Brain microvascular endothelial cell (primary cell): Measurements from ENCODE around the gene LCN12.

ENCODE experiments used
- DNase-seq: peaks from one replicate; pipeline ENCODE4 v3.0.0-alpha.2; 2020
- H3K27ac ChIP-seq: fragments of 250-450 bp; sonication (Bioruptor Pico); 2 replicates; pipeline ENCODE4 v1.5.1; 2020; ENCODE audit warnings: mild to moderate bottlenecking, moderate library complexity
- H3K27me3 ChIP-seq: fragments of 250-450 bp; sonication (Bioruptor Pico); replicated peaks from 2 replicates; pipeline ENCODE4 v1.5.1; 2020; ENCODE audit warnings: mild to moderate bottlenecking
- H3K36me3 ChIP-seq: fragments of 250-450 bp; sonication (Bioruptor Pico); replicated peaks from 2 replicates; pipeline ENCODE4 v1.5.1; 2020; ENCODE audit warnings: mild to moderate bottlenecking
- H3K4me3 ChIP-seq: 2 replicates; pipeline ENCODE4 v1.5.1; 2011; ENCODE audit warnings: low read depth, mild to moderate bottlenecking, control low read depth, low read length, moderate library complexity
- in situ Hi-C: cut with HindIII; loops from 2 replicates; pipeline ENCODE4 v1.10.0; 2017; ENCODE audit warnings: low sequenced_read_pairs, low pct_ligation_motif_present
- TF ChIP-seq, protein P1 (sequence below): IDR thresholded peaks from 2 replicates; pipeline ENCODE4 v1.5.1; 2011; ENCODE audit warnings: low read depth, mild to moderate bottlenecking, moderate library complexity, low read length, control low read depth, inconsistent platforms; ENCODE audit errors: missing control alignments

Gene LCN12

DNA sequence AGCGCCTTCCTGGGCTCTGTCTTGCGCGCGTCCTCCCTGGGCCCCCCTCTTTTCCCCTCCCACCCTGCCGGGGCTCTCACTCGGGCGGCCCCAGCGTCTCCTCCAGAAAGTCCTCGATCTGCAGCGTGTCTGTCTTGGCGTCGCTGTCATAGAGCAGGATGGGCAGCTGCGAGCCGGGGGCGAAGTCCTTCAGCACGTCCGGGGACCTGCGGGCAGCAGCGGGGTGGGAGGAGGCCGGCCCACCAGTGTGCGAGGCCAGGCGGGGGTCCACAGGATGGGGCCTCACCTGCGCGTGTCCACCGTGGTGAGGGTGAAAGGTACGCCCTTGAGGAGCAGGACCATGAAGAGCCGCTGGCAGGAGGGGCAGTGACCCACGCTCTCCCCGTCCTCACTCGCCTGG, 43.3 kb downstream of the LCN12 start:
- in situ Hi-C loops = no loop called here
- Histone ChIP-seq H3K4me3 (peak overlapping the region; percentile 17), H3K36me3 (no peaks in the 10 kb centered on the region)

DNA sequence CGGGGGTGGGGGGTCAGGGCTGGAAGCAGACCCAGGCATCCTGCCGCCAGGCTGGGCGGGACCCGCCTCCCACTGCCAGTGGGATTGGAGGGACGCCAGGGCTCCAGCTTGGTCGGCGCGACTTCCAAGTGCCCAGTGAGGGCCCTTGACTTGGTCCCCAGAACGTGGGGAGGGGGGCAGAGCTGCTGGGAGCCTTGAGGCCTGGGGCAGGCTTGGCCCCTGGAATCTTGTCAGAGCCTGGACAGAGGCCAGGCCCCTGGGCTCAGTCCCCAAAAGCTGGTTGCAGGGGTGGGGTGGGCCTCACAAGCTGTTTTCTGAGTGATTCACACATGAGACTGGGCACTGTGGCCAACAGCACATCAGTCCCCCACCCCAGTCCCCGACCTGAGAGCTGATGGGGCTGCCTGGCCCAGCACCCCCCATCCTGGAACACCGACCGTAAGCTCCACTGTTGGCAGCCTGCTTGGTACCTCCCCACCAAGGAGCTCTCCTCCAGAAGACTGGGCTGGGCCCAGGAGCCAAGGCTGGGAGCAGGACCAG, 43.8 kb downstream of the LCN12 start:
- H3K4me3 ChIP-seq = peak overlapping the region; percentile 6
- no peaks in the 10 kb centered on the region for H3K36me3 ChIP-seq
- TF ChIP-seq, protein P1, sequence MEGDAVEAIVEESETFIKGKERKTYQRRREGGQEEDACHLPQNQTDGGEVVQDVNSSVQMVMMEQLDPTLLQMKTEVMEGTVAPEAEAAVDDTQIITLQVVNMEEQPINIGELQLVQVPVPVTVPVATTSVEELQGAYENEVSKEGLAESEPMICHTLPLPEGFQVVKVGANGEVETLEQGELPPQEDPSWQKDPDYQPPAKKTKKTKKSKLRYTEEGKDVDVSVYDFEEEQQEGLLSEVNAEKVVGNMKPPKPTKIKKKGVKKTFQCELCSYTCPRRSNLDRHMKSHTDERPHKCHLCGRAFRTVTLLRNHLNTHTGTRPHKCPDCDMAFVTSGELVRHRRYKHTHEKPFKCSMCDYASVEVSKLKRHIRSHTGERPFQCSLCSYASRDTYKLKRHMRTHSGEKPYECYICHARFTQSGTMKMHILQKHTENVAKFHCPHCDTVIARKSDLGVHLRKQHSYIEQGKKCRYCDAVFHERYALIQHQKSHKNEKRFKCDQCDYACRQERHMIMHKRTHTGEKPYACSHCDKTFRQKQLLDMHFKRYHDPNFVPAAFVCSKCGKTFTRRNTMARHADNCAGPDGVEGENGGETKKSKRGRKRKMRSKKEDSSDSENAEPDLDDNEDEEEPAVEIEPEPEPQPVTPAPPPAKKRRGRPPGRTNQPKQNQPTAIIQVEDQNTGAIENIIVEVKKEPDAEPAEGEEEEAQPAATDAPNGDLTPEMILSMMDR = no peak
- in situ Hi-C loops = no loop called here
- H3K27ac ChIP-seq = no peak overlapping the region
- H3K27me3 ChIP-seq = no peaks in the 10 kb centered on the region
- no peak for DNase-seq

More for the DNA sequence above, 43.3 kb downstream of the LCN12 start:
- Histone ChIP-seq H3K27me3 (no peaks in the 10 kb centered on the region), H3K27ac (no peak overlapping the region)
- TF ChIP-seq, protein P1 = no peak
- no peak for DNase-seq

DNA sequence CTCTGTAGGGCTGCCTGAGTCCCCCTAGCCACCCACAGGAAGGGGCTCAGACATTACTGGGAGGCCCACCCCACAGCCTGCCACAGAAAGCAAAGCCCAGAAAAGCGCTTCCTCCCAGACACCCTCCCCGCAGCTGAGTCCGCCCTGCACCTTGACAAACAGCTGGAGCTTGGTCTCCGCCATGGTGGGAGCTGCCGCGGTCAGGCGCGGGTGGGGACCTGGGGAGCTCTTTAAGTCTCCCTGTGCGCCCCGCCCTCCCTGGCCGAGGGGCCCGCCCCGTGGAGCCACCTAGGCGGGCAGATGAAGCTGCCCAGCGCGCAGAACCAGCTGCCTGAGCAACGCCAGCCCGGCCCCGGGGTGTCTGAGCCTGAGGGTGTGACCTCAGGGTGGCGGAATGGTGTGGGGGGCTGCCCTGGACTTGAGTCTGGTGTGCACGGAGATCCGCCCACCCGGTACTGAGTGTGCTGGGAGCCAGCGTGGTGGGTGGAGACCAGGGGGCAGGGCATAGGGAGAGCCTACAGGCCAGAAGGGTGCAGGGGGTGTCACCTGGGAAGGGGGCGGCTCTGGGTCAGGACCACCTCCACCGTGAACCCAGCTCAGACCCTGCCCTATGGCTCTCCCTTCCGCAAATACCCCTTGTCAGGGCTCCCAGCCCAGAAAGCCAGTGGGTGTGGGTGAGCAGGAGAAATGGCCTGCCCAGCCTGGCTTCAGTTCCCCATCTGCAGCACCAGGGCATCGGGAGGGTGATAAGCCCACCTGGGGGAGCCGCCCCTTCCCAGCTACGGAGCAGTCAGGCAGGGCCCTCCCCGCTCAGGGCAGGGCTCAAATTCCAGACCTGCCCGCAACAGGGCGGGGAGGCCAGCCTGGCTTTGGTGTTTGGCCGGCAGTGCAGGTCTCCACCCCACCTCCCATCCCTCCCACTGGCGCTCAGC, 44.6 kb downstream of the LCN12 start, which contains the start of gene CLIC3:
Gene CLIC3 (minus strand): TSS at position 208 of the 932 bp plus-strand sequence. CDS start 25 bp downstream, at position 183.
- H3K27ac ChIP-seq = no peak within 1 kb of the TSS

DNA sequence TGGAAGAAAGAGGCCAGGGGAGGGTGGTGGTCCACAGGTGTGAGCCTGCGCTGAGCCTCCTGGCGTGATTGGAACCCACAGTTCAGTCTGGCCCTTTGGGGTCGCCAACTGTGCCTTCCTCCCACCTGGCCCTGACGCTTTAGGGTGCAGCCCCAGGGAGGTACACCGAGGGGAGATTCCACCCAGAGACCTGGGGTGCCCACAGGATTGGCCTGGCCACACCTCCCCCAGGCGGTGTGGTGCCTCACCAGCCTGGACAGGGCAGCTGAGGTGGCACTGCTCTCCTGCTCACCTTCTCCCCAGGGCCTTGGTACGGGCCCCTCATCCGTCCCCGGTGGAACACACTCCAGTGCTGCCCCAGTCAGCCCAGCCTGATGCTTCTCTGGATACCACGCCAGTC, 45.3 kb downstream of the LCN12 start:
- H3K27me3 ChIP-seq = no peaks in the 10 kb centered on the region
- no peaks in the 10 kb centered on the region for H3K36me3 ChIP-seq
- no peak overlapping the region for H3K4me3 ChIP-seq
- TF ChIP-seq, protein P1 = no peak
- in situ Hi-C loops = no loop called here
- no peak overlapping the region for H3K27ac ChIP-seq
- DNase-seq = no peak

More for the DNA sequence above, 44.6 kb downstream of the LCN12 start, which contains the start of gene CLIC3:
- TF ChIP-seq, protein P1 = no peak
- H3K36me3 ChIP-seq = no peaks in the 10 kb centered on the region
- peak within 1 kb of the TSS; percentile 17 for H3K4me3 ChIP-seq
- no peaks in the 10 kb centered on the region for H3K27me3 ChIP-seq
- no peak for DNase-seq
- in situ Hi-C loops = no loop called here

DNA sequence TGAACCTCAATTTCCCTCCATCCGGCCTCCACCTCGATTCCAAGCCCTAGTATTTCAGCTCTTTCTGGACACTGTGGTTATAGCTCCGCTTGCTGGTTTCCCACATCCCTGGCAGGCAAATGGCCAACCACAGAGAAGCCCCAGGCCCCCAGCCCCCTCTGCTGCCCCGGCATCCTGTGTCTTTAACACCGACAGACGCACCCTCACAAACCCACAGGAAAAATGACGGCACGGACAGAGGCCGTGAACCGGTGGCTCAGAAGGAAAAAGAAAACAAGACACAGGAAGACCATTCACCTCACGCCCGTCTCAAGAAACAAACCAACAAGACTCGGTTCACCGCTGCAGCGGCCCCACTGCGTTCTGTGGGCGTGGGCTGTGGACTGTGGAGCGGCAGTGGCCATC, 45.8 kb downstream of the LCN12 start:
- Histone ChIP-seq H3K4me3 (no peak overlapping the region), H3K27me3 (no peaks in the 10 kb centered on the region), H3K36me3 (no peaks in the 10 kb centered on the region), H3K27ac (no peak overlapping the region)
- in situ Hi-C loops = no loop called here
- DNase-seq = peak; percentile 74
- TF ChIP-seq, protein P1 = peak; percentile 70
